Keratinocyte (primary cell): ENCODE measurements around the gene DHRS12. TPM values are rescaled to one million over a fixed set of nuclear protein-coding genes. Genes with fewer than 3 reads are reported as not detected.

Experiments used
- DNase-seq: peaks from one replicate; pipeline ENCODE4 v3.0.0-alpha.2; 2011; ENCODE audit warnings: low read depth, missing footprints, low spot score
- FAIRE-seq: peaks from 2 replicates; lab custom pipeline; 2011; peaks lifted over from hg19 to GRCh38; lab: Jason Lieb, UNC
- H2AFZ ChIP-seq: 2 replicates; pipeline ENCODE4 v1.6.0; 2012; ENCODE audit warnings: low read length, control low read depth, inconsistent platforms; ENCODE audit not compliant: control insufficient read depth
- H3K27ac ChIP-seq: 2 replicates; pipeline ENCODE4 v1.5.1; 2011; ENCODE audit warnings: low read length; ENCODE audit not compliant: control insufficient read depth, insufficient read depth
- H3K27me3 ChIP-seq: 3 replicates; pipeline ENCODE4 v1.6.0; 2011; ENCODE audit warnings: low read length; ENCODE audit not compliant: control insufficient read depth, insufficient read depth; ENCODE audit errors: extremely low read depth
- H3K36me3 ChIP-seq, 2 experiments: 2 replicates in 1 of 2; 3 replicates in 1 of 2; pipeline ENCODE4 v1.5.1; 2011; ENCODE audit warnings: low read length in 2 of 2, mild to moderate bottlenecking in 1 of 2; ENCODE audit not compliant: control insufficient read depth in 2 of 2, insufficient read depth in 2 of 2; ENCODE audit errors: extremely low read depth in 1 of 2
- H3K4me1 ChIP-seq: 3 replicates; pipeline ENCODE4 v1.5.1; 2011; ENCODE audit warnings: low read length; ENCODE audit not compliant: control insufficient read depth, insufficient read depth; ENCODE audit errors: extremely low read depth
- H3K4me2 ChIP-seq: 3 replicates; pipeline ENCODE4 v1.6.0; 2011; ENCODE audit warnings: low read depth, low read length; ENCODE audit not compliant: control insufficient read depth, insufficient read depth; ENCODE audit errors: extremely low read depth
- H3K4me3 ChIP-seq, 3 experiments: fragments of 200-600 bp in 1 of 3; sonication (generic) in 1 of 3; 2 replicates in 2 of 3; 3 replicates in 1 of 3; pipeline ENCODE4 v1.5.1; 2011 to 2016; ENCODE audit warnings: low read length in 3 of 3, mild to moderate bottlenecking in 3 of 3, control low read depth in 2 of 3, inconsistent platforms in 1 of 3, low read depth in 1 of 3, mixed read lengths in 1 of 3, mixed run types in 1 of 3, moderate library complexity in 1 of 3; ENCODE audit not compliant: control insufficient read depth in 2 of 3, insufficient read depth in 2 of 3; ENCODE audit errors: extremely low read depth in 1 of 3
- H3K79me2 ChIP-seq: 2 replicates; pipeline ENCODE4 v1.6.0; 2012; ENCODE audit warnings: low read length; ENCODE audit not compliant: control insufficient read depth, insufficient read depth
- H3K9ac ChIP-seq: 3 replicates; pipeline ENCODE4 v1.6.0; 2011; ENCODE audit warnings: low read length; ENCODE audit not compliant: control insufficient read depth, insufficient read depth; ENCODE audit errors: extremely low read depth
- H3K9me1 ChIP-seq: 3 replicates; pipeline ENCODE4 v1.6.0; 2011; ENCODE audit warnings: low read length; ENCODE audit not compliant: control insufficient read depth, insufficient read depth; ENCODE audit errors: extremely low read depth
- H3K9me3 ChIP-seq: 2 replicates; pipeline ENCODE4 v1.5.1; 2012; ENCODE audit warnings: low read depth, low read length; ENCODE audit not compliant: control insufficient read depth
- H4K20me1 ChIP-seq: 3 replicates; pipeline ENCODE4 v1.6.0; 2011; ENCODE audit warnings: low read length; ENCODE audit not compliant: control insufficient read depth, insufficient read depth; ENCODE audit errors: extremely low read depth
- EZH2 ChIP-seq: IDR thresholded peaks from one replicate; pipeline ENCODE4 v1.6.1; 2012; ENCODE audit warnings: inconsistent platforms, mild to moderate bottlenecking, low read length, moderate library complexity
- dilution Hi-C: fragments of 300-500 bp; cut with MboI; formaldehyde crosslinking; loops from one replicate; pipeline ENCODE4 v1.7.0; 2020; ENCODE audit warnings: low sequenced_read_pairs; ENCODE audit not compliant: extremely low pct_ligation_motif_present
- polyA plus RNA-seq, 5 experiments: library from polyadenylated mRNA; depleted of rRNA in 3 of 5; stranded (reverse) in 3 of 5; stranded (forward) in 1 of 5; unstranded in 1 of 5; fragments of >200 nt; gene quantifications; 1 replicate in 1 of 5; 2 replicates in 3 of 5; 3 replicates in 1 of 5; pipeline versions ENCODE4 v1.2.1 to v1.2.3, GENCODE V29; 2011 to 2012; ENCODE audit warnings: missing spikeins in 2 of 5, low read depth in 1 of 5, low replicate concordance in 1 of 5
- TF ChIP-seq, protein P1 (sequence below), 3 experiments: IDR thresholded peaks in 1 of 3; conservative IDR thresholded peaks in 1 of 3; optimal IDR thresholded peaks in 1 of 3; 2 replicates in 2 of 3; 3 replicates in 1 of 3; pipeline versions ENCODE3 to v1.5.1; 2011; ENCODE audit warnings: low read length in 3 of 3, mild to moderate bottlenecking in 3 of 3, moderate library complexity in 2 of 3, control low read depth in 1 of 3, inconsistent platforms in 1 of 3; ENCODE audit not compliant: insufficient read depth in 2 of 3; ENCODE audit errors: extremely low read depth in 1 of 3

The DHRS12 gene
- polyA plus RNA-seq, 1 donor (not counting 4 experiments of a cell fraction or from before 2014, with no cell fraction given), result 6.1 TPM

DNA sequence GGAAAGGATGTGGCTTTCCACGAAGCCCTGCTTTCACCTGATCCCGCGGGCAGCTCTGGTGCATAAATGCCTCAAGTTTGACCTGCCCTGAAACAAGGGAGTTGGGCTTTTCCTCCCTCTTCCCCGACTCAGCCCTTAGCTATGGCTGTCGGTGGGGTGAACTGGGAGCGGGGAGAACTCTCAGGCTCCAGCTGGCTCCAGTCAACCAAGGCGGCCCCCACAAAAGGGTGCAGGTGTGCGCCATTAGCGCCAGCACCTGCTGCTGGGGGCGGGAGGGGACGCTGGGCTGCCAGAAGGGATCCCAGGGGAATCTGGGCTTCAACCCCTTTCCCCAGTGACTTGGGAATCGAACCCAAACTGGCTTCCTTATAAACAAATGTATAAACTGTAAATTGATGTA is 7.1 kb upstream of the DHRS12 start:
- TF ChIP-seq EZH2, result no peak
- TF ChIP-seq, protein P1, sequence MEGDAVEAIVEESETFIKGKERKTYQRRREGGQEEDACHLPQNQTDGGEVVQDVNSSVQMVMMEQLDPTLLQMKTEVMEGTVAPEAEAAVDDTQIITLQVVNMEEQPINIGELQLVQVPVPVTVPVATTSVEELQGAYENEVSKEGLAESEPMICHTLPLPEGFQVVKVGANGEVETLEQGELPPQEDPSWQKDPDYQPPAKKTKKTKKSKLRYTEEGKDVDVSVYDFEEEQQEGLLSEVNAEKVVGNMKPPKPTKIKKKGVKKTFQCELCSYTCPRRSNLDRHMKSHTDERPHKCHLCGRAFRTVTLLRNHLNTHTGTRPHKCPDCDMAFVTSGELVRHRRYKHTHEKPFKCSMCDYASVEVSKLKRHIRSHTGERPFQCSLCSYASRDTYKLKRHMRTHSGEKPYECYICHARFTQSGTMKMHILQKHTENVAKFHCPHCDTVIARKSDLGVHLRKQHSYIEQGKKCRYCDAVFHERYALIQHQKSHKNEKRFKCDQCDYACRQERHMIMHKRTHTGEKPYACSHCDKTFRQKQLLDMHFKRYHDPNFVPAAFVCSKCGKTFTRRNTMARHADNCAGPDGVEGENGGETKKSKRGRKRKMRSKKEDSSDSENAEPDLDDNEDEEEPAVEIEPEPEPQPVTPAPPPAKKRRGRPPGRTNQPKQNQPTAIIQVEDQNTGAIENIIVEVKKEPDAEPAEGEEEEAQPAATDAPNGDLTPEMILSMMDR (optimal IDR thresholded peaks at IDR 0.05 in 1 of 3, IDR thresholded peaks at IDR 0.05 in 1 of 3, conservative IDR thresholded peaks at IDR 0.05 in 1 of 3; ENCODE audit: extremely low read depth in 1 of 3, insufficient read depth in 2 of 3, low read length in 3 of 3), result no peak

GRCh38 chr13:51808811-51809210 is 4.8 kb upstream of the DHRS12 start:
- H3K27me3 ChIP-seq, result no peaks in the 10 kb centered on the region
- DNase-seq, result no peak

More for the DNA sequence above, 7.1 kb upstream of the DHRS12 start:
- DNase-seq (no peak), FAIRE-seq (no peak)
- no peak overlapping the region for H3K4me2 ChIP-seq
- no peak overlapping the region for H3K4me3 ChIP-seq
- H3K9ac ChIP-seq, result no peak overlapping the region
- H3K4me1 ChIP-seq, result peaks cover 12% of the 10 kb centered on the region
- H3K9me3 ChIP-seq, result no peaks in the 10 kb centered on the region
- H3K27me3 ChIP-seq, result peaks cover 5% of the 10 kb centered on the region
- H3K36me3 ChIP-seq, result no peaks in the 10 kb centered on the region
- H3K9me1 ChIP-seq, result no peaks in the 10 kb centered on the region
- no peaks in the 10 kb centered on the region for H3K79me2 ChIP-seq
- no peaks in the 10 kb centered on the region for H4K20me1 ChIP-seq
- dilution Hi-C loops, result no loop called here
- no peak overlapping the region for H2AFZ ChIP-seq
- H3K27ac ChIP-seq, result no peak overlapping the region

More at GRCh38 chr13:51808811-51809210, 4.8 kb upstream of the DHRS12 start:
- Histone ChIP-seq H3K4me3 (no peak overlapping the region), H3K9me1 (no peaks in the 10 kb centered on the region), H3K4me1 (peaks cover 5% of the 10 kb centered on the region), H3K27ac (no peak overlapping the region), H3K4me2 (no peak overlapping the region), H3K9ac (no peak overlapping the region), H3K79me2 (no peaks in the 10 kb centered on the region), H3K36me3 (no peaks in the 10 kb centered on the region), H2AFZ (no peak overlapping the region), H3K9me3 (no peaks in the 10 kb centered on the region), H4K20me1 (no peaks in the 10 kb centered on the region)
- dilution Hi-C loops, result no loop called here
- no peak for TF ChIP-seq EZH2
- TF ChIP-seq, protein P1 (optimal IDR thresholded peaks at IDR 0.05 in 1 of 3, IDR thresholded peaks at IDR 0.05 in 1 of 3, conservative IDR thresholded peaks at IDR 0.05 in 1 of 3; ENCODE audit: extremely low read depth in 1 of 3, insufficient read depth in 2 of 3, low read length in 3 of 3), result no peak
- FAIRE-seq, result no peak
